Measurements from ENCODE around the gene LIAS.

DNA sequence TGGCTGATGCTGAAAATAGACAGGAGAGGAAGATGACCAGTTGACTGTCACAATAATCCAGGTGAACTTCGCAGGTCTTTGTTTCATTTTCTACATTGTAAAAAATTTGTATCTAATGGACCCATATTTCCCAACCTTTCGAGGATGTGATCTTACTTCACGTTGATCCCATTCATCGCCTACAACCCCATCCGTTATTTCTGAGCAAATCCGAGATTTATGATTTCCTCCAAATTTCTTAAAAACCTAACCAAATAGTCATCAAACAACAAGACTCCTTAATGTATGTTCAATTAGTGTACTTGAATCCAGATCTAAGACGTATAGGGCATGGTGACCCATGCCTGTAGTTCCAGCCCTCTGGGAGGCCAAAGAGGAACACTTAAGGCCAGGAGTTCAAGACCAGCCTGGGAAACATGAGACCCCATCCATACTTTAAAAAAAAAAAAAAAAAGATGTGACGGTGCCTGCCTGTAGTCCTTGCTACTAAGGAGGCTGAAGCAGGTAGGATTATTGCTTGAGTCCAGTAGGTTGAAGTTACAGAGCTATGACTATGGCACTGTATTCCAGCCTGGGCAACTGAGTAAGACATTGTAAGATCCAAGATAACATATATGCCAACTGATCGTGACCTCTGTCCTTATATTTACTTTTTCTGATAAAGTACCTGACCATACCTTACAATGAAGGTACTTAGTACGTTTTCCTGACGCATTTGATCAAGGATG lies 5.8 kb upstream of the LIAS start:
- TF ChIP-seq, protein P1, sequence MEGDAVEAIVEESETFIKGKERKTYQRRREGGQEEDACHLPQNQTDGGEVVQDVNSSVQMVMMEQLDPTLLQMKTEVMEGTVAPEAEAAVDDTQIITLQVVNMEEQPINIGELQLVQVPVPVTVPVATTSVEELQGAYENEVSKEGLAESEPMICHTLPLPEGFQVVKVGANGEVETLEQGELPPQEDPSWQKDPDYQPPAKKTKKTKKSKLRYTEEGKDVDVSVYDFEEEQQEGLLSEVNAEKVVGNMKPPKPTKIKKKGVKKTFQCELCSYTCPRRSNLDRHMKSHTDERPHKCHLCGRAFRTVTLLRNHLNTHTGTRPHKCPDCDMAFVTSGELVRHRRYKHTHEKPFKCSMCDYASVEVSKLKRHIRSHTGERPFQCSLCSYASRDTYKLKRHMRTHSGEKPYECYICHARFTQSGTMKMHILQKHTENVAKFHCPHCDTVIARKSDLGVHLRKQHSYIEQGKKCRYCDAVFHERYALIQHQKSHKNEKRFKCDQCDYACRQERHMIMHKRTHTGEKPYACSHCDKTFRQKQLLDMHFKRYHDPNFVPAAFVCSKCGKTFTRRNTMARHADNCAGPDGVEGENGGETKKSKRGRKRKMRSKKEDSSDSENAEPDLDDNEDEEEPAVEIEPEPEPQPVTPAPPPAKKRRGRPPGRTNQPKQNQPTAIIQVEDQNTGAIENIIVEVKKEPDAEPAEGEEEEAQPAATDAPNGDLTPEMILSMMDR (IDR thresholded peaks at IDR 0.05; ENCODE audit: poor library complexity, severe bottlenecking), result no peak
- no peak for TF ChIP-seq RAD21 (conservative IDR thresholded peaks at IDR 0.05)
- TF ChIP-seq, protein P2, sequence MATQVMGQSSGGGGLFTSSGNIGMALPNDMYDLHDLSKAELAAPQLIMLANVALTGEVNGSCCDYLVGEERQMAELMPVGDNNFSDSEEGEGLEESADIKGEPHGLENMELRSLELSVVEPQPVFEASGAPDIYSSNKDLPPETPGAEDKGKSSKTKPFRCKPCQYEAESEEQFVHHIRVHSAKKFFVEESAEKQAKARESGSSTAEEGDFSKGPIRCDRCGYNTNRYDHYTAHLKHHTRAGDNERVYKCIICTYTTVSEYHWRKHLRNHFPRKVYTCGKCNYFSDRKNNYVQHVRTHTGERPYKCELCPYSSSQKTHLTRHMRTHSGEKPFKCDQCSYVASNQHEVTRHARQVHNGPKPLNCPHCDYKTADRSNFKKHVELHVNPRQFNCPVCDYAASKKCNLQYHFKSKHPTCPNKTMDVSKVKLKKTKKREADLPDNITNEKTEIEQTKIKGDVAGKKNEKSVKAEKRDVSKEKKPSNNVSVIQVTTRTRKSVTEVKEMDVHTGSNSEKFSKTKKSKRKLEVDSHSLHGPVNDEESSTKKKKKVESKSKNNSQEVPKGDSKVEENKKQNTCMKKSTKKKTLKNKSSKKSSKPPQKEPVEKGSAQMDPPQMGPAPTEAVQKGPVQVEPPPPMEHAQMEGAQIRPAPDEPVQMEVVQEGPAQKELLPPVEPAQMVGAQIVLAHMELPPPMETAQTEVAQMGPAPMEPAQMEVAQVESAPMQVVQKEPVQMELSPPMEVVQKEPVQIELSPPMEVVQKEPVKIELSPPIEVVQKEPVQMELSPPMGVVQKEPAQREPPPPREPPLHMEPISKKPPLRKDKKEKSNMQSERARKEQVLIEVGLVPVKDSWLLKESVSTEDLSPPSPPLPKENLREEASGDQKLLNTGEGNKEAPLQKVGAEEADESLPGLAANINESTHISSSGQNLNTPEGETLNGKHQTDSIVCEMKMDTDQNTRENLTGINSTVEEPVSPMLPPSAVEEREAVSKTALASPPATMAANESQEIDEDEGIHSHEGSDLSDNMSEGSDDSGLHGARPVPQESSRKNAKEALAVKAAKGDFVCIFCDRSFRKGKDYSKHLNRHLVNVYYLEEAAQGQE (IDR thresholded peaks at IDR 0.05; ENCODE audit: borderline replicate concordance), result no peak
